ENCODE results near the gene RNF13. TPM values are rescaled to one million over a fixed set of nuclear protein-coding genes. Genes with fewer than 3 reads are reported as not detected.

The RNF13 gene
- 58.4 and 161 TPM in 2 replicates for total RNA-seq (2014; rRNA removed; shearing (Covaris generic); ENCODE audit: low replicate concordance)

- H4K20me1 ChIP-seq (ENCODE audit: insufficient read depth, low read depth, low read length): 0 out of 2 replicates have a peak, but pooled peaks cover 7% of the 10 kb centered on the region
- H3K79me2 ChIP-seq (ENCODE audit: low read length): peaks cover 47% of the 10 kb centered on the region
- H3K9ac ChIP-seq (ENCODE audit: low read length): peak within 1 kb of the TSS; percentile 82
- H3K36me3 ChIP-seq (ENCODE audit: insufficient read depth, low read length): peaks cover 16% of the 10 kb centered on the region
- H3K9me2 ChIP-seq (replicated peaks; ENCODE audit: insufficient read depth, low read length): no peaks in the 10 kb centered on the region
- peak within 1 kb of the TSS; percentile 81 for H3K27ac ChIP-seq (ENCODE audit: low read length)
- peaks cover 55% of the 10 kb centered on the region for H3K4me1 ChIP-seq (ENCODE audit: low read length)
- no peaks in the 10 kb centered on the region for H3K27me3 ChIP-seq (ENCODE audit: low read length)
- H3K4me2 ChIP-seq (ENCODE audit: low read depth, low read length, poor library complexity, severe bottlenecking): peak within 1 kb of the TSS; percentile 81
- peak within 1 kb of the TSS; percentile 73 for H3K4me3 ChIP-seq (ENCODE audit: low read length)
- peak; percentile 97 for DNase-seq
- H3K9me3 ChIP-seq (ENCODE audit: low read length): no peaks in the 10 kb centered on the region
- peak within 1 kb of the TSS; percentile 82 for H2AFZ ChIP-seq (ENCODE audit: low read length)
Measured at GRCh38 chr3:149812606-149813366, at the start of gene RNF13. Gene RNF13, plus strand, starts transcription at chr3:149813215. Its CDS starts 32,812 bp downstream, at chr3:149846027.

- Histone ChIP-seq H2AFZ (ENCODE audit: low read length) (no peak overlapping the region), H3K36me3 (ENCODE audit: insufficient read depth, low read length) (no peaks in the 10 kb centered on the region), H4K20me1 (ENCODE audit: insufficient read depth, low read depth, low read length) (no peaks in the 10 kb centered on the region), H3K4me2 (ENCODE audit: low read depth, low read length, poor library complexity, severe bottlenecking) (no peak overlapping the region), H3K27ac (ENCODE audit: low read length) (no peak overlapping the region), H3K4me1 (ENCODE audit: low read length) (peaks cover 10% of the 10 kb centered on the region), H3K9me2 (replicated peaks; ENCODE audit: insufficient read depth, low read length) (no peaks in the 10 kb centered on the region), H3K79me2 (ENCODE audit: low read length) (no peaks in the 10 kb centered on the region), H3K9ac (ENCODE audit: low read length) (no peak overlapping the region), H3K4me3 (ENCODE audit: low read length) (no peak overlapping the region), H3K27me3 (ENCODE audit: low read length) (no peaks in the 10 kb centered on the region), H3K9me3 (ENCODE audit: low read length) (no peaks in the 10 kb centered on the region)
- no peak for DNase-seq
Measured at GRCh38 chr3:149763565-149764195, 49.3 kb upstream of the RNF13 start.

DNA sequence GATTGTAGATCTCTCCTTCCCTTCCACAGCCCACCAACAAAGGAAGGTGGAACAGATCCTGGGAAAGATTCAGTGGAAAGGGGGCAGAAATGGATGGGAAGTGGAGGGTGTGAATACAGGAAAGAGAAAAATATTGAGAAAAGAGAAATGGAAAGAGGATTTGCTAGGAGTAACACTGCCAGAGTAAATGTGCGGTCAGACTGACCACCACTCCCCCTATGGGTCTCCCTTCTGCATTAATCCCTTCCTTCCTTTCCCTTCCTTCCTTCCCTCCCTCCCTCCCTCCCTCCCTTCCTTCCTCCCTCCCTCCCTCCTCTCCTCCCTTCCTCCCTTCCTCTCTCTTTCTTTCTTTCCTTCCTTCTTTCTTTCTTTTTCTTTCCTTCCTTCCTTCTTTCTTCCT is 48.7 kb upstream of the RNF13 start:
- Histone ChIP-seq H3K27ac (ENCODE audit: low read length) (no peak overlapping the region), H3K27me3 (ENCODE audit: low read length) (no peaks in the 10 kb centered on the region), H3K9me2 (replicated peaks; ENCODE audit: insufficient read depth, low read length) (no peaks in the 10 kb centered on the region), H3K9ac (ENCODE audit: low read length) (no peak overlapping the region), H3K4me3 (ENCODE audit: low read length) (no peak overlapping the region), H3K4me1 (ENCODE audit: low read length) (peaks cover 10% of the 10 kb centered on the region), H4K20me1 (ENCODE audit: insufficient read depth, low read depth, low read length) (no peaks in the 10 kb centered on the region), H3K36me3 (ENCODE audit: insufficient read depth, low read length) (no peaks in the 10 kb centered on the region), H3K9me3 (ENCODE audit: low read length) (no peaks in the 10 kb centered on the region), H3K4me2 (ENCODE audit: low read depth, low read length, poor library complexity, severe bottlenecking) (no peak overlapping the region), H2AFZ (ENCODE audit: low read length) (no peak overlapping the region), H3K79me2 (ENCODE audit: low read length) (no peaks in the 10 kb centered on the region)
- no peak for DNase-seq

DNA sequence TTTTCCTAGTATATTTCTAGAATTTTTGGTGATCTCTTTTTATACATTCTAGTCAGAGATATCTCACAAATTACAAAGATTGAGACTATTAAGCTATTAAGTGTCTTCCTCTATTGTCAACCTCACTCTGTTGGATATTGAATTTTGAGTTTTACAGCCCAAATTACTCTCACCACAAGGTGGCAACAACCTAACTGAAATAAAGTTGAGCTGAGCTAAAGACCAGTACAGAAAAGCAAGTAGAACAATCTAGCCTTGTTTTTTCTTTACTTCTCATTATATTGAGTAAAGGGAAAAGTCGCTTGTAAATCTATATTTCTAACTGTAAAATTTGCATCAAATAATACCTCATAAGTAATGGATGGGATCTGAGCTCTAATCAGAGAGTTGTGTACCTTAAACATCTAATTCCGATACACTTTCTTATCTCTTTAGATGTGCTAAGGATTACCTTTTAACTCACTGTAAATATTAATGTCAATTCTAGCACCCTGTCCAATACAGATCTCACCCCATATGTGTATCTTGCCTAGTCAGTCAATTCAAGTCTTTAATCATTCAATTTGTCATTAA is 47.2 kb upstream of the RNF13 start:
- Histone ChIP-seq H3K4me2 (ENCODE audit: low read depth, low read length, poor library complexity, severe bottlenecking) (no peak overlapping the region), H3K79me2 (ENCODE audit: low read length) (no peaks in the 10 kb centered on the region), H3K4me3 (ENCODE audit: low read length) (no peak overlapping the region), H3K27ac (ENCODE audit: low read length) (no peak overlapping the region), H3K9ac (ENCODE audit: low read length) (no peak overlapping the region), H3K4me1 (ENCODE audit: low read length) (peaks cover 10% of the 10 kb centered on the region), H3K36me3 (ENCODE audit: insufficient read depth, low read length) (no peaks in the 10 kb centered on the region), H3K9me2 (replicated peaks; ENCODE audit: insufficient read depth, low read length) (no peaks in the 10 kb centered on the region), H3K27me3 (ENCODE audit: low read length) (no peaks in the 10 kb centered on the region), H3K9me3 (ENCODE audit: low read length) (no peaks in the 10 kb centered on the region), H4K20me1 (ENCODE audit: insufficient read depth, low read depth, low read length) (no peaks in the 10 kb centered on the region), H2AFZ (ENCODE audit: low read length) (no peak overlapping the region)
- DNase-seq: peak; percentile 75

- Histone ChIP-seq H3K4me2 (ENCODE audit: low read depth, low read length, poor library complexity, severe bottlenecking) (no peak overlapping the region), H3K9me2 (replicated peaks; ENCODE audit: insufficient read depth, low read length) (no peaks in the 10 kb centered on the region), H3K27ac (ENCODE audit: low read length) (no peak overlapping the region), H3K4me1 (ENCODE audit: low read length) (no peaks in the 10 kb centered on the region), H3K9ac (ENCODE audit: low read length) (no peak overlapping the region), H3K27me3 (ENCODE audit: low read length) (no peaks in the 10 kb centered on the region), H3K79me2 (ENCODE audit: low read length) (no peaks in the 10 kb centered on the region), H2AFZ (ENCODE audit: low read length) (no peak overlapping the region), H3K4me3 (ENCODE audit: low read length) (no peak overlapping the region), H3K36me3 (ENCODE audit: insufficient read depth, low read length) (no peaks in the 10 kb centered on the region), H4K20me1 (ENCODE audit: insufficient read depth, low read depth, low read length) (no peaks in the 10 kb centered on the region), H3K9me3 (ENCODE audit: low read length) (no peaks in the 10 kb centered on the region)
- no peak for DNase-seq
Measured at GRCh38 chr3:149767720-149768119, 45.3 kb upstream of the RNF13 start.

- Histone ChIP-seq H3K4me3 (ENCODE audit: low read length) (no peak overlapping the region), H3K4me2 (ENCODE audit: low read depth, low read length, poor library complexity, severe bottlenecking) (no peak overlapping the region), H4K20me1 (ENCODE audit: insufficient read depth, low read depth, low read length) (no peaks in the 10 kb centered on the region), H3K79me2 (ENCODE audit: low read length) (no peaks in the 10 kb centered on the region), H2AFZ (ENCODE audit: low read length) (no peak overlapping the region), H3K9me3 (ENCODE audit: low read length) (no peaks in the 10 kb centered on the region), H3K9me2 (replicated peaks; ENCODE audit: insufficient read depth, low read length) (no peaks in the 10 kb centered on the region), H3K36me3 (ENCODE audit: insufficient read depth, low read length) (no peaks in the 10 kb centered on the region), H3K27ac (ENCODE audit: low read length) (no peak overlapping the region), H3K27me3 (ENCODE audit: low read length) (no peaks in the 10 kb centered on the region), H3K4me1 (ENCODE audit: low read length) (no peaks in the 10 kb centered on the region), H3K9ac (ENCODE audit: low read length) (no peak overlapping the region)
- DNase-seq: no peak
Measured at GRCh38 chr3:149768704-149769103, 44.3 kb upstream of the RNF13 start.

GRCh38 chr3:149770246-149770645 is 42.8 kb upstream of the RNF13 start:
- no peaks in the 10 kb centered on the region for H3K4me1 ChIP-seq (ENCODE audit: low read length)
- DNase-seq: no peak
- no peak overlapping the region for H3K4me2 ChIP-seq (ENCODE audit: low read depth, low read length, poor library complexity, severe bottlenecking)
- H3K9me2 ChIP-seq (replicated peaks; ENCODE audit: insufficient read depth, low read length): no peaks in the 10 kb centered on the region
- no peaks in the 10 kb centered on the region for H3K36me3 ChIP-seq (ENCODE audit: insufficient read depth, low read length)
- no peak overlapping the region for H3K9ac ChIP-seq (ENCODE audit: low read length)
- no peaks in the 10 kb centered on the region for H4K20me1 ChIP-seq (ENCODE audit: insufficient read depth, low read depth, low read length)
- no peak overlapping the region for H3K4me3 ChIP-seq (ENCODE audit: low read length)
- no peaks in the 10 kb centered on the region for H3K79me2 ChIP-seq (ENCODE audit: low read length)
- no peaks in the 10 kb centered on the region for H3K9me3 ChIP-seq (ENCODE audit: low read length)
- H2AFZ ChIP-seq (ENCODE audit: low read length): no peak overlapping the region
- no peaks in the 10 kb centered on the region for H3K27me3 ChIP-seq (ENCODE audit: low read length)
- H3K27ac ChIP-seq (ENCODE audit: low read length): no peak overlapping the region

DNA sequence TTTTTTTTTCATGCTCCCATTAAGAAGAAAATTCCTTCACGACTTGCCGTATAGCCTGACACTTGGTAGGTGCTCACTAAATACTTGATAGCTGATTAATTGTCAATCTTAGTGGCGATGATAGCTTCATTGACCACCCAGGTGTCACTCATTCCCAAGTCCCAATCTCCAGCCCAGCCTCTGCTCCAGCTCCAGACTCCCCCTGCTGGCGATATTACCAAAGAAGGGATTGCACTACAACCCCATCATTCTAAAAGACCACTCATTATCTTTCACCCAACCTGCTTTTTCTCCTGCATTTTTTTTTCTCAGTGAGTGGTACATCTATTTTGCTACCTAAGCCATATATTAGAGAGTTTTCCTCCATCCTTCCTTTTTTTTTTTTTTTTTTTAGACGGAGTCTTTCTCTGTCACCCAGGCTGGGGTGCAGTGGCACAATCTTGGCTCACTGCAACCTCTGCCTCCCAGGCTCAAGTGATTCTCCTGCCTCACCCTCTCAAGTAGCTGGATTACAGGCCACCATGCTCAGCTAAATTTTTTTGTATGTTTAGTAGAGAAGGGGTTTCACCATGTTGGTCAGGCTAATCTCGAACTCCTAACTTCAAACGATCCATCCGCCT is 41.3 kb upstream of the RNF13 start:
- peak; percentile 77 for DNase-seq

More for the DNA sequence above, 41.3 kb upstream of the RNF13 start:
- H3K9me3 ChIP-seq (ENCODE audit: low read length): no peaks in the 10 kb centered on the region
- H3K27me3 ChIP-seq (ENCODE audit: low read length): no peaks in the 10 kb centered on the region
- H3K27ac ChIP-seq (ENCODE audit: low read length): no peak overlapping the region
- H3K4me1 ChIP-seq (ENCODE audit: low read length): no peaks in the 10 kb centered on the region
- H3K79me2 ChIP-seq (ENCODE audit: low read length): no peaks in the 10 kb centered on the region
- H4K20me1 ChIP-seq (ENCODE audit: insufficient read depth, low read depth, low read length): no peaks in the 10 kb centered on the region
- H3K9me2 ChIP-seq (replicated peaks; ENCODE audit: insufficient read depth, low read length): no peaks in the 10 kb centered on the region
- H3K9ac ChIP-seq (ENCODE audit: low read length): no peak overlapping the region
- no peak overlapping the region for H3K4me3 ChIP-seq (ENCODE audit: low read length)
- H3K36me3 ChIP-seq (ENCODE audit: insufficient read depth, low read length): no peaks in the 10 kb centered on the region
- no peak overlapping the region for H2AFZ ChIP-seq (ENCODE audit: low read length)
- no peak overlapping the region for H3K4me2 ChIP-seq (ENCODE audit: low read depth, low read length, poor library complexity, severe bottlenecking)
